Ishikawa (cell line): Measurements from ENCODE around the gene JOSD1.

Experiments used
- CEBPB ChIP-seq: IDR thresholded peaks from 2 replicates; pipeline ENCODE4 v1.6.1; 2012
- CREB1 ChIP-seq: IDR thresholded peaks from 2 replicates; pipeline ENCODE4 v1.6.1; 2012; ENCODE audit warnings: low read depth
- EGR1 ChIP-seq: IDR thresholded peaks from 2 replicates; pipeline ENCODE4 v1.6.1; 2012
- EP300 ChIP-seq: IDR thresholded peaks from 2 replicates; pipeline ENCODE4 v1.6.1; 2012; ENCODE audit warnings: borderline replicate concordance
- FOXM1 ChIP-seq: IDR thresholded peaks from 2 replicates; pipeline ENCODE4 v1.6.1; 2012; ENCODE audit warnings: low read depth, borderline replicate concordance
- NFIC ChIP-seq: IDR thresholded peaks from 2 replicates; pipeline ENCODE4 v1.6.1; 2012
- RAD21 ChIP-seq: IDR thresholded peaks from 2 replicates; pipeline ENCODE4 v1.6.1; 2012; ENCODE audit warnings: low read depth
- TAF1 ChIP-seq: IDR thresholded peaks from 2 replicates; pipeline ENCODE4 v1.6.1; 2012; ENCODE audit warnings: low read depth, mild to moderate bottlenecking
- TCF12 ChIP-seq: IDR thresholded peaks from 2 replicates; pipeline ENCODE4 v1.6.1; 2012; ENCODE audit warnings: low read depth
- TEAD4 ChIP-seq: IDR thresholded peaks from 2 replicates; pipeline ENCODE4 v1.6.1; 2012
- YY1 ChIP-seq: IDR thresholded peaks from 2 replicates; pipeline ENCODE4 v1.6.1; 2012; ENCODE audit warnings: low read depth
- ZBTB7A ChIP-seq: IDR thresholded peaks from 2 replicates; pipeline ENCODE4 v1.6.1; 2012; ENCODE audit warnings: low read depth
- TF ChIP-seq, protein P1 (sequence below): IDR thresholded peaks from 2 replicates; pipeline ENCODE4 v1.6.1; 2012
- TF ChIP-seq, protein P2 (sequence below): IDR thresholded peaks from 2 replicates; pipeline ENCODE4 v1.6.1; 2012
- TF ChIP-seq, protein P3 (sequence below): IDR thresholded peaks from 2 replicates; pipeline ENCODE4 v1.6.1; 2012; ENCODE audit warnings: low read depth, mild to moderate bottlenecking

JOSD1 gene

DNA sequence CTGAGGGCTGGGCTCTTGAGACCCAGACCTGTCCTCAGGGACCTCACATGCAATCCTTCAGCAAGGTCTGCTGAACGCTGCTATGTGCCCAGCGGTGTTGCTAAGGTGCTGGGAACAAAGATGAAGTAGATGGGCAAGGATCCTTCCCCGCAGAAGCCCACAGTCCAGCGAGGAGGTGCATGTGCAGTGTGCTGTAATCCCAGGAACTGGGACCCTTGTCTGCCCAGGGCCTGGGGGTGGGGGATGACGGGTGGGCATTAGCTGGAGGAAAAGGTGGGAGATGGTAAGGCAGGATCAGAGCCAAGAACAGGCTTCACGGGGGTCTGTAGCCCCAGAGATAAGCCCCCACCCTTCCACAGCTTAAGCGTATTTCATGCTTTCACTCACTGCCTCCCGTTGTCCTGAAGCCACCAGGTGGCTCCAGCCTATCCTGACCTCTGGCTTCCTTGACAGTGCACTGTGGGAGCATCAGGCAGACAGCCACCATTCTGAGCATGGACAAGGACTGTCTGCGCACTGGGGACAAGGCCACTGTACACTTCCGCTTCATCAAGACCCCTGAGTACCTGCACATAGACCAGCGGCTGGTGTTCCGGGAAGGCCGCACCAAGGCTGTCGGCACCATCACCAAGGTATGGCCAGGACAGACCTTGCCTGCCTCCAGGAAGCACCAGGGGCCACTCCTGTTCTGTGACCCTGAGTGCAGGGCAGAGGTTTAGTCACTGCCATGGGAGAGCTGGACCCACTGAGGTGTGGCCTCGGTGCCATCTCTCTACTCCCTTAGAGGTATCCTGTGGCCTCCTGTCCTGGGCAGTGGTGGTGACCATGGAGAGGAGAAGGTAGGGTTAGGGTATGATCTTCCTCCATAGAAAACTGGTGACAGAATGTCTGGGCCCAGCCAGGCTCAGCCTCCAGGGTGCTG is 27.0 kb upstream of the JOSD1 start:
- TF ChIP-seq RAD21 (no peak), EP300 (no peak), YY1 (no peak)

DNA sequence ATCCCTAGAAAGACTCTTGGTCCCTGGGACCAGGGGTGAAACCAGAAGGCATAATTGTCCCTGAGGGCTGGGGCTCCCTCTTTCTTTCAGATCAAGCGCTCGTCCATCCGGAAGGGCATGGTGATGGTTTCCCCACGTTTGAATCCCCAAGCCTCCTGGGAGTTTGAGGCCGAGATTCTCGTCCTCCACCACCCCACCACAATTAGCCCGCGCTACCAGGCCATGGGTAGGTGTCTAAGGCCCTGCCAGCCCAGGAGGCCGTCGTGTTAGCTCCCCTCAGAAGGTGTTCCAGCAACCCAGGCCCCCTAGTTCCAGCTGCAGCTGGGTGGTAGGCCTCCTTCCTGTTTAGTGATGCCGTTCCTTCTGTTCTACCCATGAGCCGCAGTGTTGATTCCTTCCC is 26.4 kb upstream of the JOSD1 start:
- TF ChIP-seq NFIC (no peak), YY1 (no peak), RAD21 (no peak), ZBTB7A (no peak), TEAD4 (no peak), EP300 (no peak), EGR1 (no peak), TCF12 (no peak), TAF1 (no peak), CEBPB (no peak)
- TF ChIP-seq, protein P1, sequence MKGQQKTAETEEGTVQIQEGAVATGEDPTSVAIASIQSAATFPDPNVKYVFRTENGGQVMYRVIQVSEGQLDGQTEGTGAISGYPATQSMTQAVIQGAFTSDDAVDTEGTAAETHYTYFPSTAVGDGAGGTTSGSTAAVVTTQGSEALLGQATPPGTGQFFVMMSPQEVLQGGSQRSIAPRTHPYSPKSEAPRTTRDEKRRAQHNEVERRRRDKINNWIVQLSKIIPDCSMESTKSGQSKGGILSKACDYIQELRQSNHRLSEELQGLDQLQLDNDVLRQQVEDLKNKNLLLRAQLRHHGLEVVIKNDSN = no peak
- TF ChIP-seq, protein P2, sequence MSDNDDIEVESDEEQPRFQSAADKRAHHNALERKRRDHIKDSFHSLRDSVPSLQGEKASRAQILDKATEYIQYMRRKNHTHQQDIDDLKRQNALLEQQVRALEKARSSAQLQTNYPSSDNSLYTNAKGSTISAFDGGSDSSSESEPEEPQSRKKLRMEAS = no peak
- TF ChIP-seq, protein P3, sequence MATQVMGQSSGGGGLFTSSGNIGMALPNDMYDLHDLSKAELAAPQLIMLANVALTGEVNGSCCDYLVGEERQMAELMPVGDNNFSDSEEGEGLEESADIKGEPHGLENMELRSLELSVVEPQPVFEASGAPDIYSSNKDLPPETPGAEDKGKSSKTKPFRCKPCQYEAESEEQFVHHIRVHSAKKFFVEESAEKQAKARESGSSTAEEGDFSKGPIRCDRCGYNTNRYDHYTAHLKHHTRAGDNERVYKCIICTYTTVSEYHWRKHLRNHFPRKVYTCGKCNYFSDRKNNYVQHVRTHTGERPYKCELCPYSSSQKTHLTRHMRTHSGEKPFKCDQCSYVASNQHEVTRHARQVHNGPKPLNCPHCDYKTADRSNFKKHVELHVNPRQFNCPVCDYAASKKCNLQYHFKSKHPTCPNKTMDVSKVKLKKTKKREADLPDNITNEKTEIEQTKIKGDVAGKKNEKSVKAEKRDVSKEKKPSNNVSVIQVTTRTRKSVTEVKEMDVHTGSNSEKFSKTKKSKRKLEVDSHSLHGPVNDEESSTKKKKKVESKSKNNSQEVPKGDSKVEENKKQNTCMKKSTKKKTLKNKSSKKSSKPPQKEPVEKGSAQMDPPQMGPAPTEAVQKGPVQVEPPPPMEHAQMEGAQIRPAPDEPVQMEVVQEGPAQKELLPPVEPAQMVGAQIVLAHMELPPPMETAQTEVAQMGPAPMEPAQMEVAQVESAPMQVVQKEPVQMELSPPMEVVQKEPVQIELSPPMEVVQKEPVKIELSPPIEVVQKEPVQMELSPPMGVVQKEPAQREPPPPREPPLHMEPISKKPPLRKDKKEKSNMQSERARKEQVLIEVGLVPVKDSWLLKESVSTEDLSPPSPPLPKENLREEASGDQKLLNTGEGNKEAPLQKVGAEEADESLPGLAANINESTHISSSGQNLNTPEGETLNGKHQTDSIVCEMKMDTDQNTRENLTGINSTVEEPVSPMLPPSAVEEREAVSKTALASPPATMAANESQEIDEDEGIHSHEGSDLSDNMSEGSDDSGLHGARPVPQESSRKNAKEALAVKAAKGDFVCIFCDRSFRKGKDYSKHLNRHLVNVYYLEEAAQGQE = no peak

DNA sequence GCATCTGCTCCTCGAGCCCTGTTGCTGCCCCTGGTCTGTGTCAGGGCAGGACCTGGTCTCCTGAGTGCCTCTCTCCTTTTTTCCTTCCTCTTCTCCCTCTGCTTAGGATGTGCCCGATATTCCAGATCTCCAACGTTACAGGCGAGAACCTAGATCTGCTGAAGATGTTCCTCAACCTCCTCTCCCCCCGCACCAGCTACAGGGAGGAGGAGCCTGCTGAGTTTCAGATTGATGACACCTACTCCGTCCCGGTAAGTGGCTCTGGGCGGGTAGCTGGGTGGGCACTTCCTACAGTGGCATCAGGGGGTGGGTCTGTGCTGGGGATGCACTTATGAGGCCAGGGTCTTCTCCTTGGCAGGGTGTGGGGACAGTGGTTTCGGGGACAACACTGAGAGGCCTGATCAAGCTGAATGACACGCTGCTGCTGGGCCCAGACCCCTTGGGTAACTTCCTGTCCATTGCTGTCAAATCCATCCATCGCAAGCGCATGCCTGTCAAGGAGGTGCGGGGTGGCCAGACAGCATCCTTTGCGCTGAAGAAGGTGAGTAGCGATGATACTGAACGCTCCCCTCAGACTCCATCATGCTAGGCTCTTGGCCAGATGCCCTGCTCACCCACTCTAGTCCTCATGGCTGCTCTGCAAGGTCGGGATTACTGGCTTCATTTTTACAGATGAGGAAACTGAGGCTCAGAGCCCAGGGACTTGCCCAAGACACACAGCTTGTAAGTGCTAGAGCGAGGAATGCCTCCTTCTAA is 25.3 kb upstream of the JOSD1 start:
- TF ChIP-seq, protein P2 = no peak
- TF ChIP-seq EP300 = no peak
- TF ChIP-seq TCF12 = no peak
- TF ChIP-seq CREB1 = no peak
- no peak for TF ChIP-seq FOXM1
- no peak for TF ChIP-seq EGR1
- no peak for TF ChIP-seq CEBPB
- TF ChIP-seq TEAD4 = no peak
- TF ChIP-seq NFIC = no peak
- TF ChIP-seq, protein P3 = no peak
- no peak for TF ChIP-seq RAD21
- TF ChIP-seq ZBTB7A = no peak
- no peak for TF ChIP-seq YY1

DNA sequence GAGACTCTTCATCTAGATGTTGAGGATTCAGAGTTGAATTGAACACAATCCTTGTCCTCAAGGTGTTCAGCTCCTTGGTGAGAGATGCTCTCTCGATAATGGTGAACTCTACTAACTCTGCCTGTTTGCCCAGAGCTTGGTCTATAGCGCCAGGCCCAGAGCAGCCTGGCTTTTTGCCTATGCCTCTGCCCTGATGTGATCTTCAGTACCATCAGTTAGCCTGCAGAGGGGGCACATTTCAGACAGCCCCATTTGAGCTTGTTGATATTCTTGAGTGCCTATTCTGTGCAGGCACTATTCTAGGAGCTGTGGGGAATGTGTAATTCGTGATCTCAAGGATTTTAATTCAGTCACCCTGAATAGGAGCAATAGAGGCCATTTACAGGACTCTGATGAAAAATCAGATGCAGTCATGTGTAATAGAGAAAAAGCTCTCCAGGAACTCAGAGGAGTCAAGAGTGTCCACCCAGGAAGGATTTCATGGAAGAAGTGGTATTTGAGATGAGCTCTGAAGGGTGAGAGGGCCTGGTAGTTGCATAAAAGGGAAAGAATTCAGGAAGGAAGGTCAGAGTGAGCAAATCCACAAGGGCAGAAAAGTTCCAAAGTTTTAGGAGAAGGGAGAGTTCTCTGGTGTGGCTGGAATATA is 24.3 kb upstream of the JOSD1 start:
- TF ChIP-seq ZBTB7A (no peak), CREB1 (no peak), RAD21 (peak; percentile 16; the same call in 1 of the 2 replicates)
- TF ChIP-seq, protein P2 = no peak

DNA sequence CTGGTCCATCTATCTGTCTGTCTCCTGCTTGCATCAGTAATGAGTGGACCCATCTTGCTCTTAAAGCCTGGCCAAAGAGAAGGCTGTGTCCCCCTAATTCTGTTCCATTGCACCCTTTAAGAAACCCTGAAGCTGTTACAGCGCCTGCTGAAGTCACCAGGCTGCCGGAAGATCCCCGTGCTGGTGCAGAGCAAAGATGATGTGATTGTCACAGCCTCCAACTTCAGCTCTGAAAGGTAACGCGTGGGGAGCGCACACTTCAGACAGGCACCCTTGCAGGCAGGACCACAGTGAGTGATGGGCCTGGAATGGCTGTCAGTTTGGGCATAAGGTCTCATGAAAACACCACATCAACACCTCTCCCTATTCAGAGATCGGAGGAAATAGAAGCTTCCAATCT is 23.4 kb upstream of the JOSD1 start:
- no peak for TF ChIP-seq ZBTB7A
- no peak for TF ChIP-seq EGR1
- TF ChIP-seq EP300 = no peak
- no peak for TF ChIP-seq TAF1
- TF ChIP-seq RAD21 = no peak
- TF ChIP-seq FOXM1 = no peak
- TF ChIP-seq, protein P3 = no peak
- TF ChIP-seq NFIC = no peak
- no peak for TF ChIP-seq YY1
- no peak for TF ChIP-seq TEAD4
